HEK293 (cell line): ENCODE measurements around the gene MSX1.

ENCODE experiments used
- CTCF ChIA-PET: fragments of 350-600 bp; formaldehyde crosslinking; extraction: SDS; loops from one replicate; lab custom pipeline; 2021; ENCODE audit warnings: antibody characterized with exemption; lab: Yijun Ruan, JAX
- POLR2A ChIA-PET: fragments of 300-600 bp; formaldehyde crosslinking; extraction: SDS; loops from one replicate; lab custom pipeline; 2020; ENCODE audit warnings: antibody characterized with exemption, inconsistent platforms; lab: Yijun Ruan, JAX
- H3K27ac ChIP-seq: fragments of 200-500 bp; sonication (Bioruptor generic); 2 replicates; pipeline ENCODE4 v1.5.1; 2014; ENCODE audit warnings: low read depth, low read length, control low read depth, inconsistent platforms; ENCODE audit errors: extremely low read depth
- H3K36me3 ChIP-seq, 2 experiments: fragments of 200-500 bp in 1 of 2; sonication (Bioruptor generic) in 1 of 2; 1 replicate in 1 of 2; 2 replicates in 1 of 2; pipeline ENCODE4 v1.5.1; 2014 to 2017; ENCODE audit warnings: inconsistent platforms in 2 of 2, low read length in 2 of 2; ENCODE audit not compliant: control insufficient read depth in 2 of 2, insufficient read depth in 1 of 2
- H3K4me1 ChIP-seq: fragments of 200-500 bp; sonication (Bioruptor generic); 2 replicates; pipeline ENCODE4 v1.5.1; 2014; ENCODE audit warnings: mild to moderate bottlenecking, low read length, inconsistent platforms; ENCODE audit not compliant: control insufficient read depth, insufficient read depth
- H3K4me3 ChIP-seq: 2 replicates; pipeline ENCODE4 v1.5.1; 2011; ENCODE audit warnings: low read depth, mild to moderate bottlenecking, control low read depth, low read length, moderate library complexity
- H3K9me3 ChIP-seq: fragments of 200-500 bp; sonication (Bioruptor generic); 2 replicates; pipeline ENCODE4 v1.5.1; 2014; ENCODE audit warnings: low read depth, low read length, inconsistent platforms; ENCODE audit not compliant: control insufficient read depth, insufficient read depth
- EGR2 ChIP-seq: fragments of 450-650 bp; formaldehyde crosslinking; IDR thresholded peaks from 2 replicates; pipeline ENCODE4 v1.5.1; 2016; ENCODE audit warnings: low read depth, missing biosample characterization, missing genetic modification characterization
- FEZF1 ChIP-seq: fragments of 450-650 bp; formaldehyde crosslinking; IDR thresholded peaks from 2 replicates; pipeline ENCODE4 v1.5.1; 2016; ENCODE audit warnings: missing biosample characterization, missing genetic modification characterization
- SCRT1 ChIP-seq: fragments of 450-650 bp; formaldehyde crosslinking; IDR thresholded peaks from 2 replicates; pipeline ENCODE4 v1.5.1; 2016; ENCODE audit warnings: missing biosample characterization, missing genetic modification characterization, borderline replicate concordance
- ZBTB10 ChIP-seq: fragments of 450-650 bp; formaldehyde crosslinking; IDR thresholded peaks from 2 replicates; pipeline ENCODE4 v1.5.1; 2016; ENCODE audit warnings: missing biosample characterization, missing genetic modification characterization
- ZFHX2 ChIP-seq: fragments of 450-650 bp; formaldehyde crosslinking; conservative IDR thresholded peaks from 2 replicates; pipeline ENCODE4 v1.5.1; 2016; ENCODE audit warnings: missing biosample characterization, missing genetic modification characterization
- ZNF155 ChIP-seq: fragments of 450-650 bp; formaldehyde crosslinking; IDR thresholded peaks from 2 replicates; pipeline ENCODE4 v1.5.1; 2016; ENCODE audit warnings: missing biosample characterization, missing genetic modification characterization
- ZNF169 ChIP-seq: fragments of 450-650 bp; formaldehyde crosslinking; IDR thresholded peaks from 2 replicates; pipeline ENCODE4 v1.5.1; 2016; ENCODE audit warnings: missing biosample characterization, missing genetic modification characterization
- ZNF174 ChIP-seq: fragments of 450-650 bp; formaldehyde crosslinking; IDR thresholded peaks from 2 replicates; pipeline ENCODE4 v1.5.0; 2017; ENCODE audit warnings: missing biosample characterization, mild to moderate bottlenecking, missing genetic modification characterization
- ZNF19 ChIP-seq: fragments of 450-650 bp; formaldehyde crosslinking; IDR thresholded peaks from 2 replicates; pipeline ENCODE4; 2016; ENCODE audit warnings: missing biosample characterization, missing genetic modification characterization, low read depth
- ZNF211 ChIP-seq: fragments of 450-650 bp; formaldehyde crosslinking; IDR thresholded peaks from 2 replicates; pipeline ENCODE4 v1.5.1; 2016; ENCODE audit warnings: low read depth, missing biosample characterization, missing genetic modification characterization
- ZNF26 ChIP-seq: fragments of 450-650 bp; formaldehyde crosslinking; IDR thresholded peaks from 2 replicates; pipeline ENCODE4 v1.5.1; 2016; ENCODE audit warnings: missing biosample characterization, missing genetic modification characterization
- ZNF518A ChIP-seq: fragments of 450-650 bp; formaldehyde crosslinking; conservative IDR thresholded peaks from 2 replicates; pipeline ENCODE4 v1.5.1; 2016; ENCODE audit warnings: low read depth, missing biosample characterization, missing genetic modification characterization
- ZNF571 ChIP-seq: fragments of 450-650 bp; formaldehyde crosslinking; IDR thresholded peaks from 2 replicates; pipeline ENCODE4 v1.5.0; 2017; ENCODE audit warnings: missing biosample characterization, missing genetic modification characterization
- ZNF837 ChIP-seq: fragments of 450-650 bp; formaldehyde crosslinking; IDR thresholded peaks from 2 replicates; pipeline ENCODE4 v1.5.1; 2016; ENCODE audit warnings: missing biosample characterization, missing genetic modification characterization
- TF ChIP-seq, protein P1 (sequence below): fragments of 450-650 bp; formaldehyde crosslinking; IDR thresholded peaks from 2 replicates; pipeline ENCODE4 v1.5.1; 2016; ENCODE audit warnings: missing biosample characterization, missing genetic modification characterization
- TF ChIP-seq, protein P2 (sequence below): fragments of 450-650 bp; formaldehyde crosslinking; IDR thresholded peaks from 2 replicates; pipeline ENCODE4 v1.5.1; 2016; ENCODE audit warnings: missing biosample characterization, missing genetic modification characterization, low read depth

MSX1 gene

DNA sequence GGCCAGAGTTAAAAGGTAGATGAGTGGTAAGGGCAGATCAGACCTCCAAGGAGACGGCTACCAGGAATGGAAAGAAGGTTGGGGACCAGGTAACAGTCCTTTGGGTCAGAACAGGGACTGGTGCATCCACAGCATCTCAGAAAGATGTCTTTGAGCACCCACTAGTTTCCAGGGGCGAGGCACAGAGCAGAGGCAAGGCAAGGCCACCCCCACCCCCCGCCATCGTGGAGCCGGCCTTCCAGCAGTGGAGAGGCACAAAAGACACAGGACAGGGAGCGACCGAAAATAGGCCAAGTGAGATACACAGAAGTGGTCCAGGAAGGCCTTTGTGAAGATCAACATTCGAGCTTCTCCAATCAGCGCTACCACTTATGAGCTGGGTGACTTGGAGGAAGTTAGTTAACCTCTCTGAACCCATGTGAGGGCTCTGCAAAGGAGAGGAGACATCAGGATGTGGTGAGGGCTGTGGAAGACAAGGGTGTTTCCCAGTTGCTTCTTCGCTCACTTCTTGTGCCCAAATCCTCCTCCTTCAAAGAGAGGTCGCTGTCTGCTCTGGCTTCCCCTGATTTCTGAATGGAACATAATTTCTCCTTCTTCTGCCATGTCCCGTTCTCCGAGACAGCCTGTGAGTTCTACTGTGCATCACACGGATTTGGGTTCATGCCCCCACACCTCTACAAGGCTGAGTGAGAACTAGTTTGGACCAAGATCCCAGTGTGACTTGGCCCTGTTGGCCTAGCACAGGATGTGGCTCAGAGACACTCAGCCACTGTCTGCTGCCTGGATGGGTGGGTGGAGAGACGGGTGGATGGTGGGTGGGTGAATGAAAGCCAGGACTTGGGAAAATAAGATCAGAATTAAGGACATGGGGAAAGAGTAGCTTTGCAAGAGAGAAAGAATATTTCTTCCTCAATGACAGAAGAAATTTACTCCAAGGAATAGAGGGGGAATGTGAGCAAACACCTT, 16.7 kb upstream of the MSX1 start:
- Histone ChIP-seq H3K4me1 (no peaks in the 10 kb centered on the region), H3K4me3 (no peak overlapping the region), H3K9me3 (no peaks in the 10 kb centered on the region), H3K36me3 (no peaks in the 10 kb centered on the region), H3K27ac (no peak overlapping the region)
- ChIA-PET POLR2A (no interaction called here), CTCF (interaction anchor here (0.5 to 0.7 kb wide), 3 partner anchors 9 to 635 kb away, joined by 3 to 4 read pairs (median 3); no protein-coding TSS in a partner anchor)
- TF ChIP-seq ZNF571 (tag by site-specific recombination) (no peak), EGR2 (peak; percentile 28; the same call in 1 of the 2 replicates), ZNF155 (tag by site-specific recombination) (no peak), ZFHX2 (tag by site-specific recombination) (peak; percentile 55)
- TF ChIP-seq, protein P1, sequence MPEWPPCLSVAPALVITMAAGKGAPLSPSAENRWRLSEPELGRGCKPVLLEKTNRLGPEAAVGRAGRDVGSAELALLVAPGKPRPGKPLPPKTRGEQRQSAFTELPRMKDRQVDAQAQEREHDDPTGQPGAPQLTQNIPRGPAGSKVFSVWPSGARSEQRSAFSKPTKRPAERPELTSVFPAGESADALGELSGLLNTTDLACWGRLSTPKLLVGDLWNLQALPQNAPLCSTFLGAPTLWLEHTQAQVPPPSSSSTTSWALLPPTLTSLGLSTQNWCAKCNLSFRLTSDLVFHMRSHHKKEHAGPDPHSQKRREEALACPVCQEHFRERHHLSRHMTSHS = no peak

- TF ChIP-seq ZNF174 (tag by site-specific recombination) (no peak), ZNF837 (tag by site-specific recombination) (no peak), ZNF26 (tag by site-specific recombination) (no peak), FEZF1 (tag by site-specific recombination) (no peak)
- ChIA-PET CTCF (interaction anchor here (0.7 kb wide), 1 partner anchor 636 kb away, joined by 3 read pairs; no protein-coding TSS in a partner anchor), POLR2A (no interaction called here)
- H3K4me3 ChIP-seq = no peak overlapping the region
- H3K36me3 ChIP-seq = no peaks in the 10 kb centered on the region
- no peak overlapping the region for H3K27ac ChIP-seq
- no peaks in the 10 kb centered on the region for H3K4me1 ChIP-seq
- H3K9me3 ChIP-seq = no peaks in the 10 kb centered on the region
Measured at GRCh38 chr4:4843635-4844291, 15.7 kb upstream of the MSX1 start.

DNA sequence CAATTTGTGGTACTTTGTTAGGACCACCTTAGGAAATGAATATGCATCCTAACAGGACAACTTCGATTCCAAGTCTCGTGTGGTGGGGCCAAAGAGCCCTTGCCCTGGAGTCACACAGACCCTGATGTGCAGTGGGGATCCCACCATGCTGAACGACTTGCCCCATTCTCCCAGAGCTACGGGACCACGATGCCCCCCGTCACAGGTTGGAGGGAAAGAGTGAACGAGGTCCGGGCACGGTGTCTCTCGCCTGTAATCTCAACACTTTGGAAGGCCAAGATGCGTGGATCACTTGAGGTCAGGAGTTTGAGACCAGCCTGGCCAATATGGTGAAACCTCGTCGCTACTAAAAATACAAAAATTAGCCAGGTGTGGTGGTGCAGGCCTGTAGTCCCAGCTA, 14.4 kb upstream of the MSX1 start:
- Histone ChIP-seq H3K4me1 (no peaks in the 10 kb centered on the region), H3K36me3 (no peaks in the 10 kb centered on the region), H3K9me3 (no peaks in the 10 kb centered on the region), H3K27ac (no peak overlapping the region), H3K4me3 (no peak overlapping the region)
- POLR2A ChIA-PET = no interaction called here
- CTCF ChIA-PET = no interaction called here
- TF ChIP-seq, protein P2, sequence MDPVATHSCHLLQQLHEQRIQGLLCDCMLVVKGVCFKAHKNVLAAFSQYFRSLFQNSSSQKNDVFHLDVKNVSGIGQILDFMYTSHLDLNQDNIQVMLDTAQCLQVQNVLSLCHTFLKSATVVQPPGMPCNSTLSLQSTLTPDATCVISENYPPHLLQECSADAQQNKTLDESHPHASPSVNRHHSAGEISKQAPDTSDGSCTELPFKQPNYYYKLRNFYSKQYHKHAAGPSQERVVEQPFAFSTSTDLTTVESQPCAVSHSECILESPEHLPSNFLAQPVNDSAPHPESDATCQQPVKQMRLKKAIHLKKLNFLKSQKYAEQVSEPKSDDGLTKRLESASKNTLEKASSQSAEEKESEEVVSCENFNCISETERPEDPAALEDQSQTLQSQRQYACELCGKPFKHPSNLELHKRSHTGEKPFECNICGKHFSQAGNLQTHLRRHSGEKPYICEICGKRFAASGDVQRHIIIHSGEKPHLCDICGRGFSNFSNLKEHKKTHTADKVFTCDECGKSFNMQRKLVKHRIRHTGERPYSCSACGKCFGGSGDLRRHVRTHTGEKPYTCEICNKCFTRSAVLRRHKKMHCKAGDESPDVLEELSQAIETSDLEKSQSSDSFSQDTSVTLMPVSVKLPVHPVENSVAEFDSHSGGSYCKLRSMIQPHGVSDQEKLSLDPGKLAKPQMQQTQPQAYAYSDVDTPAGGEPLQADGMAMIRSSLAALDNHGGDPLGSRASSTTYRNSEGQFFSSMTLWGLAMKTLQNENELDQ (tag by site-specific recombination) = no peak
- TF ChIP-seq ZNF518A (tag by site-specific recombination) (no peak), ZBTB10 (tag by site-specific recombination) (no peak), ZNF211 (tag by site-specific recombination) (no peak), ZNF19 (tag by site-specific recombination) (no peak), ZNF169 (tag by site-specific recombination) (no peak), SCRT1 (tag by site-specific recombination) (no peak)
